Measurements from ENCODE around the gene DAGLA.

DAGLA gene

GRCh38 chr11:61715867-61716266 is 35.7 kb downstream of the DAGLA start:
- Histone ChIP-seq H3K27me3 (replicated peaks; ENCODE audit: insufficient read depth, low read length) (peaks cover 100% of the 10 kb centered on the region), H3K79me2 (ENCODE audit: low read length) (no peaks in the 10 kb centered on the region), H3F3A (ENCODE audit: insufficient read depth, low read length) (no peaks in the 10 kb centered on the region), H3K9me2 (replicated peaks; ENCODE audit: insufficient read depth, low read length) (no peaks in the 10 kb centered on the region), H3K9me3 (replicated peaks; ENCODE audit: insufficient read depth, low read length) (no peaks in the 10 kb centered on the region), H3K4me1 (ENCODE audit: low read length) (no peaks in the 10 kb centered on the region), H3K27ac (ENCODE audit: low read length) (no peak overlapping the region), H3K9ac (ENCODE audit: low read length) (no peak overlapping the region), H3K4me3 (ENCODE audit: low read length) (no peak overlapping the region), H3K4me2 (ENCODE audit: low read depth, low read length) (no peak overlapping the region), H2AFZ (ENCODE audit: low read length) (no peak overlapping the region), H3K36me3 (replicated peaks; ENCODE audit: insufficient read depth, low read length) (no peaks in the 10 kb centered on the region), H4K20me1 (ENCODE audit: insufficient read depth, low read length) (no peaks in the 10 kb centered on the region)
- TF ChIP-seq EZH2 (optimal IDR thresholded peaks at IDR 0.05; ENCODE audit: low read depth, low read length) (no peak), CTCF (IDR thresholded peaks at IDR 0.05; ENCODE audit: low read length) (no peak), EZH2phosphoT487 (IDR thresholded peaks at IDR 0.05; ENCODE audit: low read length) (no peak)
- DNase-seq = no peak

GRCh38 chr11:61716478-61717285 is 36.5 kb downstream of the DAGLA start:
- H3K9me2 ChIP-seq (replicated peaks; ENCODE audit: insufficient read depth, low read length) = no peaks in the 10 kb centered on the region
- no peak overlapping the region for H3K4me2 ChIP-seq (ENCODE audit: low read depth, low read length)
- no peaks in the 10 kb centered on the region for H4K20me1 ChIP-seq (ENCODE audit: insufficient read depth, low read length)
- DNase-seq = no peak
- H3F3A ChIP-seq (ENCODE audit: insufficient read depth, low read length) = no peaks in the 10 kb centered on the region
- H3K27ac ChIP-seq (ENCODE audit: low read length) = no peak overlapping the region
- no peaks in the 10 kb centered on the region for H3K4me1 ChIP-seq (ENCODE audit: low read length)
- no peaks in the 10 kb centered on the region for H3K9me3 ChIP-seq (replicated peaks; ENCODE audit: insufficient read depth, low read length)
- peaks cover 97% of the 10 kb centered on the region for H3K27me3 ChIP-seq (replicated peaks; ENCODE audit: insufficient read depth, low read length)
- TF ChIP-seq EZH2 (optimal IDR thresholded peaks at IDR 0.05; ENCODE audit: low read depth, low read length) (no peak), CTCF (IDR thresholded peaks at IDR 0.05; ENCODE audit: low read length) (no peak), EZH2phosphoT487 (IDR thresholded peaks at IDR 0.05; ENCODE audit: low read length) (no peak)
- H2AFZ ChIP-seq (ENCODE audit: low read length) = no peak overlapping the region
- H3K36me3 ChIP-seq (replicated peaks; ENCODE audit: insufficient read depth, low read length) = no peaks in the 10 kb centered on the region
- no peaks in the 10 kb centered on the region for H3K79me2 ChIP-seq (ENCODE audit: low read length)
- H3K9ac ChIP-seq (ENCODE audit: low read length) = no peak overlapping the region
- H3K4me3 ChIP-seq (ENCODE audit: low read length) = no peak overlapping the region

- Histone ChIP-seq H3K9me2 (replicated peaks; ENCODE audit: insufficient read depth, low read length) (no peaks in the 10 kb centered on the region), H3K27me3 (replicated peaks; ENCODE audit: insufficient read depth, low read length) (peaks cover 93% of the 10 kb centered on the region), H3F3A (ENCODE audit: insufficient read depth, low read length) (no peaks in the 10 kb centered on the region), H3K9me3 (replicated peaks; ENCODE audit: insufficient read depth, low read length) (no peaks in the 10 kb centered on the region), H3K36me3 (replicated peaks; ENCODE audit: insufficient read depth, low read length) (no peaks in the 10 kb centered on the region), H4K20me1 (ENCODE audit: insufficient read depth, low read length) (no peaks in the 10 kb centered on the region), H3K4me1 (ENCODE audit: low read length) (no peaks in the 10 kb centered on the region), H3K9ac (ENCODE audit: low read length) (no peak overlapping the region), H2AFZ (ENCODE audit: low read length) (no peak overlapping the region), H3K79me2 (ENCODE audit: low read length) (no peaks in the 10 kb centered on the region), H3K4me2 (ENCODE audit: low read depth, low read length) (no peak overlapping the region), H3K4me3 (ENCODE audit: low read length) (no peak overlapping the region), H3K27ac (ENCODE audit: low read length) (no peak overlapping the region)
- TF ChIP-seq CTCF (IDR thresholded peaks at IDR 0.05; ENCODE audit: low read length) (no peak), EZH2 (optimal IDR thresholded peaks at IDR 0.05; ENCODE audit: low read depth, low read length) (no peak), EZH2phosphoT487 (IDR thresholded peaks at IDR 0.05; ENCODE audit: low read length) (no peak)
- no peak for DNase-seq
Measured at GRCh38 chr11:61717286-61718033, 37.3 kb downstream of the DAGLA start.

Measured in MM.1S (cell line).